Left ventricle myocardium superior (tissue), 1 donor: ENCODE results near the gene VAMP5. TPM values are rescaled to one million over a fixed set of nuclear protein-coding genes. Genes with fewer than 3 reads are reported as not detected.
"Not testable (repeated sequence)": the region's sequence is repeated elsewhere in the genome, so short reads cannot be mapped to it uniquely, and the experiment has no call there.

ENCODE experiments used
- ATAC-seq: fragments of 200-7000 bp; cut with Tn5 transposase; one replicate; pipeline ENCODE4 v1.9.1; 2020; ENCODE audit warnings: mild to moderate bottlenecking, moderate library complexity
- DNase-seq: peaks from one replicate; pipeline ENCODE4 v3.0.0-alpha.2; 2020
- intact Hi-C: fragments of 100-400 bp; cut with micrococcal nuclease; formaldehyde crosslinking; loops from one replicate; pipeline ENCODE4 v1.11.0; 2022
- total RNA-seq: library from RNA; stranded (reverse); fragmentation: NEBNext Ultra II Directional; extraction: Animal tissue kit (Norgen Biotek cat#: 25700); gene quantifications from one replicate; pipeline ENCODE4 v1.2.1, GENCODE V29; 2021
- donor health status: DM: no; HTN: yes; CAD: no; lungs with severe emphysema.

VAMP5 gene
- total RNA-seq, 1 donor from 2014 or later: 54.8 TPM

- no peak for ATAC-seq
- DNase-seq: no peak
- intact Hi-C loops: no loop called here
Observed at GRCh38 chr2:85549095-85549494, 35.1 kb upstream of the VAMP5 start.

GRCh38 chr2:85549826-85550225 is 34.4 kb upstream of the VAMP5 start:
- intact Hi-C loops: no loop called here
- ATAC-seq (no peak), DNase-seq (no peak)

- ATAC-seq (no peak), DNase-seq (no peak)
- intact Hi-C loops: no loop called here
Observed at GRCh38 chr2:85550486-85550885, 33.7 kb upstream of the VAMP5 start.

GRCh38 chr2:85551698-85552678 is 32.2 kb upstream of the VAMP5 start:
- ATAC-seq (peak; percentile 73), DNase-seq (peak; percentile 81)
- intact Hi-C loops: loop anchor here (1.0 kb wide), 1 partner anchor 132 kb away; no protein-coding TSS in a partner anchor

GRCh38 chr2:85553184-85553583 is 31.0 kb upstream of the VAMP5 start:
- ATAC-seq: no peak
- DNase-seq: no peak
- intact Hi-C loops: no loop called here

- no peak for ATAC-seq
- no peak for DNase-seq
- intact Hi-C loops: no loop called here
Observed at GRCh38 chr2:85554980-85555612, 29.1 kb upstream of the VAMP5 start.

- no peak for DNase-seq
- intact Hi-C loops: no loop called here
- no peak for ATAC-seq
Observed at GRCh38 chr2:85557130-85557529, 27.1 kb upstream of the VAMP5 start.

- intact Hi-C loops: no loop called here
- DNase-seq (no peak), ATAC-seq (no peak)
Observed at GRCh38 chr2:85558160-85558559, 26.1 kb upstream of the VAMP5 start.

- DNase-seq: not testable (repeated sequence)
Observed at GRCh38 chr2:85560403-85560726, 23.9 kb upstream of the VAMP5 start.

GRCh38 chr2:85560812-85561279 is 23.4 kb upstream of the VAMP5 start:
- ATAC-seq: peak; percentile 28

More at GRCh38 chr2:85560403-85560726, 23.9 kb upstream of the VAMP5 start:
- intact Hi-C loops, ATAC-seq: not testable (repeated sequence)

GRCh38 chr2:85561280-85562212 is 22.7 kb upstream of the VAMP5 start, which contains the start of gene GGCX:
Gene GGCX (minus strand): TSS chr2:85561493. CDS start chr2:85561428, 65 bp downstream.
- intact Hi-C loops: no loop called here
- ATAC-seq (peak; percentile 93), DNase-seq (peak; percentile 98)

More at GRCh38 chr2:85560812-85561279, 23.4 kb upstream of the VAMP5 start:
- DNase-seq: no peak
- intact Hi-C loops: no loop called here

- no peak for DNase-seq
- intact Hi-C loops: no loop called here
- ATAC-seq: no peak
Observed at GRCh38 chr2:85564144-85564563, 20.1 kb upstream of the VAMP5 start.

- ATAC-seq: no peak
- no peak for DNase-seq
- intact Hi-C loops: no loop called here
Observed at GRCh38 chr2:85566265-85566664, 18.0 kb upstream of the VAMP5 start.

GRCh38 chr2:85575739-85576138 is 8.5 kb upstream of the VAMP5 start:
- DNase-seq (no peak), ATAC-seq (no peak)
- intact Hi-C loops: no loop called here

GRCh38 chr2:85577063-85577385 is 7.2 kb upstream of the VAMP5 start:
- ATAC-seq (no peak), DNase-seq (no peak)
- intact Hi-C loops: no loop called here

GRCh38 chr2:85577386-85578242 is 6.6 kb upstream of the VAMP5 start, which contains the start of gene VAMP8:
Gene VAMP8 (plus strand): TSS chr2:85577586. CDS start chr2:85577647, 61 bp downstream.
- DNase-seq (peak; percentile 52), ATAC-seq (peak; percentile 49)
- intact Hi-C loops: no loop called here

- intact Hi-C loops: no loop called here
- peak; percentile 68 for ATAC-seq
- DNase-seq: peak; percentile 74
Observed at GRCh38 chr2:85578243-85579180, 5.7 kb upstream of the VAMP5 start.
